HepG2 (cell line): Measurements from ENCODE around the gene DUSP9. TPM values are rescaled to one million over a fixed set of nuclear protein-coding genes. Genes with fewer than 3 reads are reported as not detected.

Experiments used
- ADNP ChIP-seq: sonication (generic); formaldehyde crosslinking; IDR thresholded peaks from 2 replicates; pipeline ENCODE4 v1.4.0; 2020; ENCODE audit warnings: missing genetic modification reagents
- ARID3A ChIP-seq: IDR thresholded peaks from 2 replicates; pipeline ENCODE4 v1.6.1; 2012; ENCODE audit warnings: low read depth, low read length, improper control_type of control experiment
- CCDC6 ChIP-seq: sonication (generic); formaldehyde crosslinking; IDR thresholded peaks from 2 replicates; pipeline ENCODE4 v1.8.1; 2022; ENCODE audit warnings: mild to moderate bottlenecking, missing genetic modification reagents, moderate library complexity
- DDIT3 ChIP-seq: sonication (generic); formaldehyde crosslinking; IDR thresholded peaks from 2 replicates; pipeline ENCODE4 v1.4.0; 2020; ENCODE audit warnings: mild to moderate bottlenecking, missing genetic modification reagents
- EP300 ChIP-seq, 3 experiments: sonication (generic) in 1 of 3; formaldehyde crosslinking in 1 of 3; IDR thresholded peaks; 2 replicates each; pipeline versions ENCODE4 v1.5.1 to v1.6.1; 2011 to 2020; ENCODE audit warnings: low read depth in 2 of 3, low read length in 2 of 3, borderline replicate concordance in 1 of 3, improper control_type of control experiment in 1 of 3, mild to moderate bottlenecking in 1 of 3, missing genetic modification reagents in 1 of 3, moderate library complexity in 1 of 3
- HOXD1 ChIP-seq: sonication (generic); formaldehyde crosslinking; IDR thresholded peaks from 2 replicates; pipeline ENCODE4 v1.5.0; 2020; ENCODE audit warnings: missing genetic modification reagents
- NFYB ChIP-seq: sonication (generic); formaldehyde crosslinking; IDR thresholded peaks from 2 replicates; pipeline ENCODE4 v1.4.0; 2020; ENCODE audit warnings: missing genetic modification reagents
- NR2F1 ChIP-seq, 2 experiments: fragments of 450-650 bp in 1 of 2; formaldehyde crosslinking in 1 of 2; IDR thresholded peaks; 2 replicates each; pipeline versions ENCODE4 v1.5.0 to v1.6.1; 2016 to 2020; ENCODE audit warnings: mild to moderate bottlenecking in 1 of 2, missing compliant biosample characterization in 1 of 2, missing genetic modification reagents in 1 of 2, moderate library complexity in 1 of 2
- PTBP1 ChIP-seq: fragments of 200-400 bp; formaldehyde crosslinking; IDR thresholded peaks from 2 replicates; pipeline ENCODE4 v1.6.1; 2018; ENCODE audit warnings: low read length, low read depth; ENCODE audit not compliant: poor library complexity, severe bottlenecking
- RXRA ChIP-seq: sonication (generic); formaldehyde crosslinking; IDR thresholded peaks from 2 replicates; pipeline ENCODE4 v1.5.1; 2020; ENCODE audit warnings: missing genetic modification reagents
- SALL1 ChIP-seq: sonication (generic); formaldehyde crosslinking; IDR thresholded peaks from 2 replicates; pipeline ENCODE4 v1.8.0; 2022; ENCODE audit warnings: mild to moderate bottlenecking, missing genetic modification reagents
- SMAD3 ChIP-seq: sonication (generic); formaldehyde crosslinking; IDR thresholded peaks from 2 replicates; pipeline ENCODE4 v1.4.0; 2020; ENCODE audit warnings: missing genetic modification reagents
- SMARCE1 ChIP-seq: fragments of 450-650 bp; IDR thresholded peaks from 2 replicates; pipeline ENCODE4 v1.6.1; 2017; ENCODE audit warnings: borderline replicate concordance
- SP5 ChIP-seq: IDR thresholded peaks from 2 replicates; pipeline ENCODE4 v1.6.1; 2016; ENCODE audit warnings: low read depth, borderline replicate concordance
- TCF12 ChIP-seq, 2 experiments: fragments of 450-650 bp in 1 of 2; sonication (generic) in 1 of 2; formaldehyde crosslinking in 1 of 2; IDR thresholded peaks; 2 replicates each; pipeline versions ENCODE4 v1.6.1 to v1.8.0; 2017 to 2022; ENCODE audit warnings: antibody characterized with exemption in 1 of 2, mild to moderate bottlenecking in 1 of 2, missing genetic modification reagents in 1 of 2, moderate library complexity in 1 of 2
- TFDP2 ChIP-seq: sonication (generic); formaldehyde crosslinking; IDR thresholded peaks from 2 replicates; pipeline ENCODE4 v1.4.0; 2020; ENCODE audit warnings: missing genetic modification reagents
- TOPORS ChIP-seq: sonication (generic); formaldehyde crosslinking; IDR thresholded peaks from 2 replicates; pipeline ENCODE4 v1.8.0; 2023; ENCODE audit warnings: mild to moderate bottlenecking, missing genetic modification reagents
- YY1 ChIP-seq: IDR thresholded peaks from 2 replicates; pipeline ENCODE4 v1.6.1; 2011; ENCODE audit warnings: low read length, low read depth, moderate library complexity, mild to moderate bottlenecking; ENCODE audit not compliant: insufficient read depth, insufficient replicate concordance
- ZIK1 ChIP-seq: sonication (generic); formaldehyde crosslinking; IDR thresholded peaks from 2 replicates; pipeline ENCODE4 v1.5.0; 2020; ENCODE audit warnings: mild to moderate bottlenecking, low read depth, missing genetic modification reagents, borderline replicate concordance
- ZNF138 ChIP-seq: sonication (generic); formaldehyde crosslinking; IDR thresholded peaks from 2 replicates; pipeline ENCODE4 v1.5.0; 2020; ENCODE audit warnings: mild to moderate bottlenecking, low read depth, missing genetic modification reagents
- ZNF225 ChIP-seq: sonication (generic); formaldehyde crosslinking; IDR thresholded peaks from 2 replicates; pipeline ENCODE4 v1.4.0; 2020; ENCODE audit warnings: mild to moderate bottlenecking, missing genetic modification reagents
- ZNF253 ChIP-seq: sonication (generic); formaldehyde crosslinking; IDR thresholded peaks from 2 replicates; pipeline ENCODE4 v1.8.0; 2022; ENCODE audit warnings: mild to moderate bottlenecking, missing genetic modification reagents, borderline replicate concordance
- ZNF329 ChIP-seq: sonication (generic); formaldehyde crosslinking; IDR thresholded peaks from 2 replicates; pipeline ENCODE4 v1.9.0; 2021; ENCODE audit warnings: low read depth, mild to moderate bottlenecking, missing genetic modification reagents
- ZNF484 ChIP-seq: sonication (generic); formaldehyde crosslinking; IDR thresholded peaks from 2 replicates; pipeline ENCODE4 v1.5.1; 2020; ENCODE audit warnings: mild to moderate bottlenecking, low read depth, missing genetic modification reagents, borderline replicate concordance
- ZNF562 ChIP-seq: sonication (generic); formaldehyde crosslinking; IDR thresholded peaks from 2 replicates; pipeline ENCODE4 v1.8.0; 2022; ENCODE audit warnings: missing genetic modification reagents, borderline replicate concordance
- polyA plus RNA-seq, 8 experiments: library from polyadenylated mRNA; depleted of rRNA in 3 of 8; stranded (reverse) in 7 of 8; unstranded in 1 of 8; fragments of >200 nt; fragmentation: Illumina TruSeq in 4 of 8; extraction: Trizol in 4 of 8; gene quantifications; 2 replicates each; pipeline versions ENCODE4 v1.2.1 to v1.2.3, GENCODE V29; 2011 to 2016; ENCODE audit warnings: low read depth in 4 of 8, missing spikeins in 1 of 8, mixed read lengths in 1 of 8; ENCODE audit not compliant: insufficient read depth in 1 of 8
- total RNA-seq, 5 experiments: library from RNA; depleted of rRNA; stranded (reverse); fragments of >200 nt; fragmentation: Illumina TruSeq; extraction: Trizol; gene quantifications; 2 replicates each; pipeline ENCODE4 v1.2.3, GENCODE V29; 2016; ENCODE audit warnings: low read depth in 1 of 5

The DUSP9 gene
- total and polyA plus RNA-seq, 2 of the 13 experiments (the other 11 are each of a cell fraction or from before 2014, with no cell fraction given) = 235 to 435 TPM

GRCh38 chrX:153646620-153647373 lies at the start of gene DUSP9 (continued):
- TF ChIP-seq ARID3A (no peak), TOPORS (peak; percentile 15; the same call in 1 of the 2 replicates), TFDP2 (CRISPR knock-in tag) (peak; percentile 45; the same call in 1 of the 2 replicates), EP300 (IDR thresholded peaks at IDR 0.05; ENCODE audit: low read depth in 2 of 2, low read length in 2 of 2) (peak in 1 of 2 experiments; percentile 85; a peak in 2 of 4 replicates), EP300 (CRISPR knock-in tag; IDR thresholded peaks at IDR 0.05; ENCODE audit: borderline replicate concordance) (peak; percentile 69), HOXD1 (CRISPR knock-in tag) (peak; percentile 66; the same call in 1 of the 2 replicates), NFYB (CRISPR knock-in tag) (peak; percentile 43; the same call in 1 of the 2 replicates), SMAD3 (CRISPR knock-in tag) (0 out of 2 replicates have a peak, but pooled peaks have one; percentile 32), ZIK1 (CRISPR knock-in tag) (no peak), SP5 (peak; percentile 86), ZNF253 (CRISPR knock-in tag) (0 out of 2 replicates have a peak, but pooled peaks have one; percentile 61), PTBP1 (no peak), ZNF562 (CRISPR knock-in tag) (no peak), ZNF225 (CRISPR knock-in tag) (no peak), TCF12 (IDR thresholded peaks at IDR 0.05) (no peak), TCF12 (CRISPR knock-in tag; IDR thresholded peaks at IDR 0.05) (peak; percentile 68; the same call in 1 of the 2 replicates), RXRA (CRISPR knock-in tag) (peak; percentile 99), SALL1 (CRISPR knock-in tag) (peak; percentile 68), ZNF329 (CRISPR knock-in tag) (0 out of 2 replicates have a peak, but pooled peaks have one; percentile 26), ZNF484 (no peak), ADNP (0 out of 2 replicates have a peak, but pooled peaks have one; percentile 37), CCDC6 (CRISPR knock-in tag) (peak; percentile 34; the same call in 1 of the 2 replicates), NR2F1 (CRISPR knock-in tag; IDR thresholded peaks at IDR 0.05) (peak; percentile 97 to 99), SMARCE1 (no peak), YY1 (peak; percentile 30), ZNF138 (no peak), DDIT3 (CRISPR knock-in tag) (no peak)
